Sigmoid colon (tissue), 4 donors: ENCODE measurements around the gene POP7.

Experiments
- CTCF ChIP-seq, 4 experiments: fragments of 450-650 bp in 3 of 4; fragments of 200-600 bp in 1 of 4; IDR thresholded peaks; one replicate each; pipeline ENCODE4 v1.5.1; 2016 to 2019; ENCODE audit warnings: antibody characterized with exemption in 4 of 4, mild to moderate bottlenecking in 3 of 4, moderate library complexity in 2 of 4
- EP300 ChIP-seq, 4 donors: sonication (generic); formaldehyde crosslinking; IDR thresholded peaks; one replicate each; pipeline ENCODE4 v1.6.1; 2017; ENCODE audit warnings: antibody characterized with exemption in 4 of 4

- TF ChIP-seq CTCF (IDR thresholded peaks at IDR 0.05) (no peak), EP300 (IDR thresholded peaks at IDR 0.05) (no peak)
Observed at GRCh38 chr7:100720279-100720670, 14.4 kb downstream of the POP7 start, which contains the start of gene EPO.
